GM21390 (cell line): ENCODE results near the gene MYCBP2.
"Not testable (repeated sequence)": the region's sequence is repeated elsewhere in the genome, so short reads cannot be mapped to it uniquely, and the experiment has no call there.

Experiments
- ATAC-seq: cut with Tn5 transposase; IDR thresholded peaks from one replicate; pipeline ENCODE4 v1.9.1; 2021; ENCODE audit not compliant: unreplicated experiment

Gene MYCBP2

GRCh38 chr13:77222000-77222690 is 104.7 kb downstream of the MYCBP2 start:
- no peak for ATAC-seq

- ATAC-seq: no peak
Measured at GRCh38 chr13:77219401-77219800, 107.5 kb downstream of the MYCBP2 start.

- ATAC-seq: no peak
Measured at GRCh38 chr13:77218274-77218673, 108.6 kb downstream of the MYCBP2 start.

DNA sequence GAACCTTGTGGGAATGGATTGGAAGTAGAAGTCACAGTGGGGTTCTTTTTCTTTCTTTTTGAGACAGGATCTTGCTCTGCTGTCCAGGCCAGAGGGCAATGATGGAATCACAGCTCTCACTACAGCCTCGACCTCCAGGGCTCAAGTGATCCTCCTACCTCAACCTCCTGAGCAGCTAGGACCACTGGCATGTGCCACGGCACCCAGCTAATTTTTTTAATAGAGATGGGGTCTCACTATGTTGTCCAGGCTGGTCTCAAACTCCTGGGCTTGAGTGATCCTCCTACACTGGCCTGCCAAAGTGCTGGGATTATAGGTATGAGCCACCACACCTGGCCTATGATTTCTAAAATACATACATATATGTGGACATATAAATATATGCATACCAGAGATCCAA is 111.4 kb downstream of the MYCBP2 start:
- no peak for ATAC-seq

DNA sequence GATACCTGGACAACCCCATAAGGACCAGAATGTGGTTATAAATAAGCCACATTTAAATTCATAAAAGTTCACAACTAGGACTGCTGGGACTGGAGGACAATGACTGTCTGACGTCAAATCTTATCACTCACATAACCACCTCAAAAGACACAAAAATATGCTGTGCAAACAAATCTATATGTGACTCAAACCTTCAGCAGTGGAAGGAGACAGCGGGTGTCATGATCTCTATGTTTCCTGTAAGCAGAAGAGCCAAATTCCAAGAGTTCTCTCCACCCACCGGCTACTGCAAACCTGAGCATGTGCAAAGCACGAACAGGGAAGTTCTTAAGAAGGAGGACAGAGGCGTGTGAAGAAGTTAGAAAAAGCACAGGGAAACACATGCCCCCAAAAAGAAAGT is 113.2 kb downstream of the MYCBP2 start:
- no peak for ATAC-seq

- no peak for ATAC-seq
Measured at GRCh38 chr13:77207943-77208342, 119.0 kb downstream of the MYCBP2 start.

DNA sequence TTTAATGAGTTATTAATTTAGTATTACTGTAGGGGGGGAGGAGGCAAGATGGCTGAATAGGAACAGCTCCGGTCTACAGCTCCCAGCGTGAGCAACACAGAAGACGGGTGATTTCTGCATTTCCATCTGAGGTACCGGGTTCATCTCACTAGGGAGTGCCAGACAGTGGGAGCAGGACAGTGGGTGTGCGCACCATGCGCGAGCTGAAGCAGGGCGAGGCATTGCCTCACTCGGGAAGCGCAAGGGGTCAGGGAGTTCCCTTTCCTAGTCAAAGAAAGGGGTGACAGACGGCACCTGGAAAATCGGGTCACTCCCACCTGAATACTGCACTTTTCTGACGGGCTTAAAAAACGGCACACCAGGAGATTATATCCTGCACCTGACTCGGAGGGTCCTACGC is 127.9 kb downstream of the MYCBP2 start:
- ATAC-seq: not testable (repeated sequence)

DNA sequence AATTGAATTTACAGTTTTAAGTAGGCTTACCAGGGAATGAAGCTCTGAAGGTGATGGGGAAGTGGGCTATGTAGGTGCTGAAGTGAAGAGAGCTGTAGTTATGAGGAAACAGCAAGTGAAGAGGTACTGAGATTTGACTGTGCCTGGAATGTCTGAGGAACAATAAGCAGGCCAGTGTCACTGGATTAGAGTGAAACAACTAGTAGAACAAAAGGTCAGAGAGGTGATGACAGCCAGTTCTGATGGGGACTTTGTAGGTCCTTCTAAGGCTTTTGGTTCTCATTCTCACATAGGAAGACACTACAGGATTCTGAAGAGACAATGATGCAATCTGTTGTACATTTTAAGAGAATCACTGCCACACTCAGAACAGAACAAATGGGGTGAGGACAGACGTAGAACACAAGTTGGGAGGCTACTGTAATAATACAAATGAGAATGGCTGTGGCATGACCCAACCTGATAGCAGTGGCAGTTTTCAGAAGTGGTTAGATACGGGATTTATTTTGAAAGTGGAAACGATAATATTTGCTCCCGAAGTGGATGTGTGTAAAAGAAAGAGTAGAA is 130.8 kb downstream of the MYCBP2 start:
- no peak for ATAC-seq

- ATAC-seq: no peak
Measured at GRCh38 chr13:77190349-77190958, 136.4 kb downstream of the MYCBP2 start.

- ATAC-seq: no peak
Measured at GRCh38 chr13:77185721-77186120, 141.2 kb downstream of the MYCBP2 start.

DNA sequence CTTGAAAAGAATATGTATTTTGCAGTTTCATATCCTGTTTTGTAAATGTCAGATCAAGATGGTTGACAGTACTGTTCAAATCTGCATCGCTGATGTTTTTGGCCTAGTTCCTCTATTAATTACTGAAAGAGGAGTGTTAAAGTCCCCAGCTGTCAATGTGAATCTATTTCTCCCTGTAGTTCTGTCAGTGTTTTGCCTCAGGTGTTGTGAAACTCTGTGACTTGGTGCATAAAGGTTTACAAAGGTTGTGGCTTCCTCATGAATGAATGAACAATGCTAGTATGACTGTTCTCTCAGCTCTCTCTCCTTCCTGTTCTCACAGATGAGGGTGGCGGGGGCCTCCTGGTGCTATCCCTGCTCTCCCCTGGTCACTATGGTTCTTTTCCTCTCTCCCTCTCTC is 142.4 kb downstream of the MYCBP2 start:
- ATAC-seq: peak; percentile 97

- ATAC-seq: no peak
Measured at GRCh38 chr13:77180011-77180410, 146.9 kb downstream of the MYCBP2 start.

DNA sequence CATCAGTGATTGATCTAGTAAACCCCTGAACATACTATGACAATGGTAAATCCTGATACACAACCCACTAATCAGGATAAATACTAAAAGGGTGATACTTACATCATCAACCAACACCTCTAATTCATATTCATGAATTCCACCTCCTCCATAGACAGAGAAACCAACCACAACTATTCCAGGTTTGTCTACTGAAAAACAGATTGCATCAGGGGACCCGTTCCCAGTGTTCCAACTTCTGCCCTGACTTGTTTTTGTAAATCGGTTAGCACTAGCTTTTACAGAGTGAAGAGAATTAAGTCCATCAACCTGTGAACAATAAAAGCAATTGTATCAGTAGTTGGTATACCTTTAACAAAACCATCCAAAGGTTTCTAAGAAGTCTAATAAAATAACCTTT is 149.2 kb downstream of the MYCBP2 start:
- ATAC-seq: no peak

DNA sequence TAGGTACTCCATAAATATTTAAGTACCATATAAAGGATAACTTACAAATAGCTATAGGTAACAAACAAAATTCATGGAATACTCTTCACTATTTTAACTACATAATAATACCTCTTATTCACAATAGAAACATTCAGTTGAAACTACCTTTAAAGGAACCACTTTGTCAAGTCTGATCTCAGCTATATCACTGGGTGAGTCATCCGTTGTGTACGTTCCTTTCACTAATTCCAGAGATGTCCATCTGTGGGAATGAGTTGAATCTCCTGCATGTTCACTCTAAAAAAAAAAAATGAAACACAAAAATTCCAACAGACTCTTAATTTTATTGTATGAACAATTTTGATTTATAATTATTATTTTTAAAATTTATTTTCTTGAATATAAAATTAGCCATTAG is 150.5 kb downstream of the MYCBP2 start:
- no peak for ATAC-seq

DNA sequence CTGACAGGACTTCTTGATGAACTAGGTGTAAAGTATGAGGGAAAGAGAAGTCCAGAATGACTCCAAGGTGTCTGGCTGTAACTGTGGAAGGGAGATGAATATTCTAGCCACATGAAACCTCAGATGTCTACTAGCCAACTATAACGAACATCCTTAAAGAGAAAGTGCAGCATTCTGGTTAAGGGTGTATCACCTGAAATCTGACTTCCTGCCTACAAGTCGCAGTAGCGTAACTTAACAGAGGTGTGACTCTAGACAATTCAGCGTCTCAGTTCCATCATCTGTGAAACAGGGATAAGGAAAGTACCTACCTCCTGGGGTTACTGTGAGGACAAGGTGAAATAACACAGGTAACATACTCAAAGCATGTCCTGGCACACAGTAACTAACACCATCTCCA is 154.2 kb downstream of the MYCBP2 start:
- no peak for ATAC-seq

DNA sequence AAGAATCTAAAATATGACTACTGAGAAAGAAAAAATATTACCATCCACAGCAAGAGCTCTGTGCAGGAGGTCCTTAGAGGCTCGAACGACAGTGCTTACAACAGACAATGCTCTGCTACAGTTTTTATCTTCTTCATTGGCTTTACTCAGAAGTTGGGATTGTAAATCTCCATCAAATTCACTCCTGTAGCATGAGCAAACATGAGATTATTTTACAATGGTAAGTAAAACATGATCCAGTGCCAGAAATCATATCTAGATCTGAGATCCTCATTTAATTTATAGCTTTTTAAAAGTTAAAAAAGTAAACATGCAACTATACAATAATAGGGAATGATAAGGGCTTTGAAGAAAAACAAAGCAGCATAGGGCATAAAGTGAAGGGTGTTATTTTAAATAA is 155.4 kb downstream of the MYCBP2 start:
- no peak for ATAC-seq

GRCh38 chr13:77168237-77168636 is 158.7 kb downstream of the MYCBP2 start:
- no peak for ATAC-seq

GRCh38 chr13:77150651-77151050 is 176.2 kb downstream of the MYCBP2 start:
- no peak for ATAC-seq

DNA sequence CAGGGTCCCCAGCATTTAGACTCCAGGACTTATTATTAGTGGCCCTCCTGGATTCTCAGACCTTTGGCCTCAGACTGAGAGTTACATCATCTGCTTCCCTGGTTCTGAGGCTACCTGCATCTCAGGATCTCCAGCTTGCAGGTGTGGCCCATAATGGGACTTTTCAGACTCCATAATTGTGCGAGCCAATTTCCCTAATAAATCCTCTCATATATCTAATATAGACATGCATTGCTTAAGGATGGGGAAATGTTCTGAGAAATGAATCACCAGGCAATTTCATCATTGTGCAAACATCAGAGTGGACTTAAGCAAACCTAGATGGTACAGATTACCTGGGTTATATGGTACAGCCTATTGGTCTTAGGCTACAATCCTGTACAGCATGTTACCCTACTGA is 183.5 kb downstream of the MYCBP2 start:
- no peak for ATAC-seq

DNA sequence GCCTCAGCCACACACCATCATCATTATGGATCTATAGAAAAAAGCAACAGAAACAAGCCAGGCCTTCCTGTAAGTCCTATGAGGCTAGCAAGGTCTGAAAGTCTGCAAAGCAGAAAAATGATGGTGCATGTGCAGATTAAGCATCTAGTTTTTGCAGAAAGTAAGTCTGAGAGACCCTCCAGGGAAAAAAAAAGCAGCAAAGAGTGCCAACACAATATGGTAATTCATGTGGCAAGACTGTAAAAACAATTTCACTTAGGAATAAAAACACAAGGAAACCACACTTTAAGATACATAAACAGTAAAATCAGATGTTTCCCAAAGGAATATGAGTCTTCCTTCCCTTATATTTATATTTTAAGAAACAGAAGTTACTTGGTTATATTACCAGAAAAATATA is 187.6 kb downstream of the MYCBP2 start:
- ATAC-seq: no peak

DNA sequence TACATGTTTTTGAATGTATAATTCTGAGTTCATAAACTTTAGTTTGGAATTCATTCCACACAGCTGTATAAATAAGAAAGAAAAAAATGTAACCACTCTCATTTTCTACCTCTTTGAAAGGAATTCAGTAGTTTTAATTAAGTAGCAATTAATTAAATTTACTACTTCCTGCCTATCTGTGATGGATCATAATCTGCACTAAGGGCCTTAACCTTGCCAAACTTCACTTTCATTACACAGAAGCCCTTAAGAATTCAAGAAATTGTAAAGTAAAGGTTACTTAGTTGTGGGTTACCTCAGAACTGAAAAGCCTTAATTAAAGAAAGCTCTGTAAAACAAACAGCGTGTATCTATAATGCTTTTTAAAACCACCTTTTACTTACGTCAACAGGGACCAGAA is 188.1 kb downstream of the MYCBP2 start:
- no peak for ATAC-seq

DNA sequence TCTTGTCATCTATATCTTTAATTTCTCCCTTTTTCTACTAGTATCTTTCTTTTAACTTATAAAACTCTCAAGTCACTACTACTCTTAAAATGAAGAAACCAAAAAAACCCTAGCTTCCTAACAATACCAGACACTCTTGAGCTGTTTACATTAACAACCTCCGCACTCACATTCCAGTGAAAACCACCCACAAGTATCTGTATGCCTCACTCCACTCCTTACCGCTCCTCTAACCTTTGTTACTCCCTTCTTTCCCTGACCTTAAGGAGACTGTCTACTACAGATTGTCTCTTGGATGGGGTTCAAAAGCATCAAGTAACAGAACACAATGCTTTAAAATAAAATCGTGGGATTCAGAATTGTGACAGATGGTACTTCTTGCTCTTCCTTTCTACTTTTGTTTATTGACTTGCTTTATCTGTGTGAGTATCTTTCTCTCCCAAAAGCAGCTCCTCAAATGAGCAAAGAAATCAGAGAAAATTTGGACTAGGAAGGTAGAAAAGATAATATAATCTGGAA is 189.9 kb downstream of the MYCBP2 start:
- no peak for ATAC-seq
